ENCODE data around the gene ZSCAN5A.
A peak's percentile ranks its signal among the peaks of the same experiment; 100 is the strongest.
"Not testable (repeated sequence)": the region's sequence is repeated elsewhere in the genome, so short reads cannot be mapped to it uniquely, and the experiment has no call there.

Gene ZSCAN5A

GRCh38 chr19:56269348-56269747 is 45.3 kb downstream of the ZSCAN5A start:
- DNase-seq, result no peak

- DNase-seq, result no peak
Measured at GRCh38 chr19:56266051-56266450, 48.6 kb downstream of the ZSCAN5A start.

- no peak for DNase-seq
Measured at GRCh38 chr19:56263319-56263718, 51.3 kb downstream of the ZSCAN5A start.

- not testable (repeated sequence) for DNase-seq
Measured at GRCh38 chr19:56261932-56262331, 52.7 kb downstream of the ZSCAN5A start.

GRCh38 chr19:56261145-56261544 is 53.5 kb downstream of the ZSCAN5A start:
- no peak for DNase-seq

GRCh38 chr19:56258272-56258671 is 56.4 kb downstream of the ZSCAN5A start:
- DNase-seq, result no peak

- DNase-seq, result no peak
Measured at GRCh38 chr19:56253737-56254136, 60.9 kb downstream of the ZSCAN5A start.

GRCh38 chr19:56252699-56253422 is 61.8 kb downstream of the ZSCAN5A start:
- DNase-seq, result peak; percentile 69

- not testable (repeated sequence) for DNase-seq
Measured at GRCh38 chr19:56248736-56249338, 65.8 kb downstream of the ZSCAN5A start.

GRCh38 chr19:56245764-56246163 is 68.9 kb downstream of the ZSCAN5A start:
- DNase-seq, result not testable (repeated sequence)

GRCh38 chr19:56245121-56245740 is 69.4 kb downstream of the ZSCAN5A start:
- no peak for DNase-seq

GRCh38 chr19:56223481-56223880 is 91.2 kb downstream of the ZSCAN5A start:
- no peak for DNase-seq

- no peak for DNase-seq
Measured at GRCh38 chr19:56222901-56223300, 91.7 kb downstream of the ZSCAN5A start.

GRCh38 chr19:56221851-56222250 is 92.8 kb downstream of the ZSCAN5A start:
- no peak for DNase-seq

- not testable (repeated sequence) for DNase-seq
Measured at GRCh38 chr19:56221442-56221841, 93.2 kb downstream of the ZSCAN5A start.

- no peak for DNase-seq
Measured at GRCh38 chr19:56218961-56219360, 95.7 kb downstream of the ZSCAN5A start.

- no peak for DNase-seq
Measured at GRCh38 chr19:56217039-56217949, 97.3 kb downstream of the ZSCAN5A start.

GRCh38 chr19:56211718-56212117 is 102.9 kb downstream of the ZSCAN5A start:
- no peak for DNase-seq

- not testable (repeated sequence) for DNase-seq
Measured at GRCh38 chr19:56210036-56210435, 104.6 kb downstream of the ZSCAN5A start.

GRCh38 chr19:56209091-56209490 is 105.5 kb downstream of the ZSCAN5A start:
- no peak for DNase-seq

GRCh38 chr19:56207581-56207980 is 107.1 kb downstream of the ZSCAN5A start:
- not testable (repeated sequence) for DNase-seq

- no peak for DNase-seq
Measured at GRCh38 chr19:56201973-56202372, 112.7 kb downstream of the ZSCAN5A start, which contains the start of gene ZSCAN5C. TSS of gene ZSCAN5C (plus strand) at chr19:56202273. CDS start at chr19:56205914, 3,641 bp downstream.

- DNase-seq, result no peak
Measured at GRCh38 chr19:56199687-56200086, 115.0 kb downstream of the ZSCAN5A start.
